Measurements from ENCODE around the gene EAPP.
"Not testable (repeated sequence)": the region's sequence is repeated elsewhere in the genome, so short reads cannot be mapped to it uniquely, and the experiment has no call there.

EAPP gene

DNA sequence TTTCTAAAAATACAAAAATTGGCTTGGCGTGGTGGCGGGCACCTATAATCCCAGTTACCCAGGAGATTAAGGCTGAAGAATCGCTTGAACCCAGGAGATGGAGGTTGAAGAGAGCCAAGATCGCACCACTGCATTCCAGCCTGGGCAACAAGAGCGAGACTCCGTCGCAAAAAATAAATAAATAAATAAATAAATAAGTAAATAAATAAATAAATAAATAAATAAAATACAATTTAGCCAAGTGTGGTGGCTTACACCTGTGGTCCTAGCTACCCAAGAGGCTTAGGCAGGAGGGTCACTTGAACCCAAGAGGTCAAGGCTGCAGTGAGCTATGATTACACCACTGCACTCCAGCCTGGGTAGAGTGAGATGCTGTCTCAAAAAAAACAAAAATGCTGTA is 51.0 kb downstream of the EAPP start:
- in situ Hi-C loops (cut with MboI; ENCODE audit: low sequenced_read_pairs) = no loop called here

DNA sequence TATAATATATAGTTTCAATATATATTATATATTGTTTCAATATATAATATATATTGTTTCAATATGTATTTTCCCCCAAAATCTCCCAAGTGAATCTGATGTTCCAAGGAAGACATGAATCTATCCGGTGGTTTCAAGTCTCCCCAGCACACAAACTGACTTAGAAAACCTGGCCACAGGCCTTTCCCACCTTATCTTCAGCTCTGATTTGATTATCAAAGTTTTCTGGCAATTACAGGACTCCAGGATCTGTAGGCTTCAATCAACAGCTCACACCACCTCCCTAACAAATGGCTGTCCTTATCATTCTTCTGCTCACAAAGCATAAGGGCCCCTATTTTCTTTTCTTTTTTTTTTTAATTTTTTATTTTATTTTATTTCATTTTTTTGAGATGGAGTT is 54.8 kb downstream of the EAPP start:
- in situ Hi-C loops (cut with MboI; ENCODE audit: low sequenced_read_pairs) = no loop called here

DNA sequence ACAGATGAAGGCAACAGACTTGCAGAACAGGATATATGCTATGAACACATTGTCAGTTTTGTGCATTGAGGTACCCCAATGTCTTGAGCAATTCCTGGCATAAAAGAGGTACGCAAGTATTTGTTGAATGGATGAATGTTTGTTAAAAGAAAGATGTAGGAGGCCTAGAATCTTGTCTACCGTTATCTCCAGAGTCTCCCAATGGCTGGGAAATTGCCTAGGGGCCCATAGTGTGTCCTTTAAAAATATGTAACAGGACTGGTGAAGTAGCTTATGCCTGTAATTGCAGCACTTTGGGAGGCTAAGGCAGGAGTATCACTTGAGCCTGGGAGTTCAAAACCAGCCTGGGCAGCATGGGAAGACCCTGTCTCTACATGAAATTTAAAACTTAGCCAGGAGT is 57.0 kb downstream of the EAPP start:
- in situ Hi-C loops (cut with MboI; ENCODE audit: low sequenced_read_pairs) = no loop called here

DNA sequence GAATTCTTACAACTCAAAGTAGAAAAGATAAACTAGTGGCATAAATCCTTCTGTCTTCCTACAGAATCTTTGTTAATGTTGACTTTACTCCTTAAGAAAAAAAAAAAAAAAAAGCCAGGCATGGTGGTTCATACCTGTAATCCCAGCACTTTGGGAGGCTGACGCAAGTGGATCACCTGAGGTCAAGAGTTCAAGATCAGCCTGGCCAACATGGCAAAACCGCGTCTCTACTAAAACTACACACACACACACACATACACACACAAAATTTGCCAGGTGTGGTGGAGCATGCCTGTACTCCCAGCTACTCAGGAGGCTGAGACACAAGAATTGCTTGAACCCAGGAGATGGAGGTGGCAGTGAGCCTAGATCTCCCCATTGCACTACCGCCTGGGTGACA is 59.8 kb downstream of the EAPP start:
- in situ Hi-C loops (cut with MboI; ENCODE audit: low sequenced_read_pairs) = no loop called here

DNA sequence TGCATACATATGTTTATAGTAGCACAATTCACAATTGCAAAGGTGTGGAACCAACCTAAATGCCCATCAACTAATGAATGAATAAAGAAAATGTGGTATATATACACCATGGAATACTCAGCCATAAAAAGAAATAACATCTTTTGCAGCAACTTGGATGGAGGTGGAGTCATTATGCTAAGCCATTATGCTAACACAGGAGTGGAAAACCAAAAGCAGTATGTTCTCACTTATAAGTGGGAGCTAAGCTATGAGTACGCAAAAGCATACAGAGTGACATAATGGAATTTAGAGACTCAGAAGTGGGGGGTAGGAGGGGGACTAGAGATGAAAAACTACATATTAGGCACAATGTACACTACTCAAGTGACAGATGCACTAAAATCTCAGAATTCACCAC is 61.2 kb downstream of the EAPP start:
- in situ Hi-C loops (cut with MboI; ENCODE audit: low sequenced_read_pairs) = no loop called here

DNA sequence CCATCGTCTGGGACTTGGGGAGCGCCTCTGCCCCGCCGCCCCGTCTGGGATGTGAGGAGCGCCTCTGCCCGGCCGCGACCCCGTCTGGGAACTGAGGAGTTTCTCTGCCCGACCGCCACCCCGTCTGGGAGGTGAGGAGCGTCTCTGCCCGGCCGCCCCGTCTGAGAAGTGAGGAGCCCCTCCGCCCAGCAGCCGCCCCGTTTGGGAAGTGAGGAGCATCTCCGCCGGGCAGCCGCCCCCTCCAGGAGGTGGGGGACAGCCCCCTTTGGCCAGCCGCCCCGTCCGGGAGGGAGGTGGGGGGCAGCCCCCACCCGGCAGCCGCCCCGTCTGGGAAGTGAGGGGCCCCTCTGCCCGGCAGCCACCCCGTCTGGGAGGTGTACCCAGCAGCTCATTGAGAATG is 63.5 kb downstream of the EAPP start:
- in situ Hi-C loops (cut with MboI; ENCODE audit: low sequenced_read_pairs) = not testable (repeated sequence)

DNA sequence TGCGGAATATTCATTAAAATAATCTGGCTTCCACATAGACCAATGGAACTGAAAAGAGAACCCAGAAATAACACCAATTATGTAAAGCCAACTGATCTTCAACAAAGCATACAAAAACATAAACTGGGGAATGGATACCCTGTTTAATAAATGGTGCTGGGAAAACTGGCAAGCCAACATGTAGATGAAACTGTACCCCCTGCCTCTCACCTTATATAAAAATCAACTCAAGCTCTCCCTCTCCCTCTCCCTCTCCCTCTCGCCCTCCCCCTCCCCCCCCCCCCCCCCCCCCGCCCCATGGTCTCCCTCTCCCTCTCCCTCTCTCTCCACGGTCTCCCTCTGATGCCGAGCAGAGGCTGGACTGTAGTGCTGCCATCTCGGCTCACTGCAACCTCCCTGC is 64.3 kb downstream of the EAPP start:
- in situ Hi-C loops (cut with MboI; ENCODE audit: low sequenced_read_pairs) = no loop called here

DNA sequence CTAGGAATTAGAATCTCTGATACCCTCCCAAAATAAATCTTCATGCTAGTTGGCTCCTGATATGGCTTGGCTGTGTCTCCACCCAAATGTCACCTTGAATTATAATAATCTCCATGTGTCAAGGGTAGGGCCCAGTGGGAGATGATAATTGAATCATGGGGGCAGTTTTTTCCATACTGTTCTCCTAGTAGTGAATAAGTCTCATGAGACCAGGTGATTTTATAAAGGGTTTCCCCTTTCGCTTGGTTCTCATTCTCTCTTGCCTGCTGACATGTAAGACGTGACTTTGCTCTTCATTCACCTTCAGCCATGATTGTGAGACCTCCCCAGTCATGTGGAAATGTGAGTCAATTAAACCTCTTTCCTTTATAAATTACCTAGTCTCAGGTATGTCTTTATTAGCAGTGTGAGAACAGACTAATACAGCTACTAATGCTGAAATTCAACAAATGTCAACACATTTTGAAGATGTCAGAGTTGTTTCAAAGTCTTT is 65.3 kb downstream of the EAPP start:
- in situ Hi-C loops (cut with MboI; ENCODE audit: low sequenced_read_pairs) = no loop called here

DNA sequence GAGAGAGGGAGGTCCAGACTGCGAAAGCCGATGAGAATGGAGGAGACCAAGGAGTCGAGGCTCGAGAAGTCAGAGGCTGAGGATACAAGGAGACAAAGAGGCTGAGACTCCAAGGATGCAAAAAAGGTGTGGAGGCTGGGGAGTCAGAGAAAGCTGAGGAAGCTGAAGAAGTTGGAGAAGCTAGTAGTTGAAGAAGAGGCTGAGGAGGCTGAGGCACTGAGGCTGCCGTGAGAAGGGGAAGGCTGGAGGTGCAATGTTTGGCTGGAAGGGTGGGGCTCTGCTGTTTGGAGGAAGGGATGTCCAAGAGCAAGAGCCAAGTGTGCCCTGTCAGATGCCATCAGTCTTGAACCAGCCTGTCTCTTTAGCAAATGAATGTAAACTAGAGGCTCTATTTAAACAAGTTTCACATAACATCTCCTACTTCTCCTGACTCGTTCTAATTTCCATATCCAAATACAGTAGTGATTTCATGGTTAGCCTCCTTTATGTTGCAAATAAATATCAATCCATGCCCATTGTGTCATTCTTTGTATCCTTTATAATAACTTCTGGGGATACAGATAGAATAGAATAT is 66.7 kb downstream of the EAPP start:
- in situ Hi-C loops (cut with MboI; ENCODE audit: low sequenced_read_pairs) = no loop called here

DNA sequence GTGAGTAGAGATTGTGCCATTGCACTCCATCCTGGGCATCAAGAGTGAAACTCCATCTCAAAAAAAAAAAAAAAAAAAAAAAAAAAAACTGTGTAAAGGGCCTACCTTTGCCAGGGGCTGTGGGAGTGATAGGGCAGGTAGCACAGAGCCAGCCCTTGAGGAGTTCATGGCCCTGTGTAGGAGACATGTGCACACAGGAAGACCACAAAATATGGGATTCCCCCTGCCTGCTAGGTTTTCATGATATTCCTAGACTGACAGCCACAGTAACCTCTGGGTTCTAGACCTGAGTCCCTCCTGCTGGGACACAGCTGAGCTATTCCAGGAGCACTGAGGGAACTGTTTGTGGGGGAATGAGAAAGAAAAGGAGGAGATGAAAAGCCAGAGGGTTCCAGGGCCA is 69.2 kb downstream of the EAPP start:
- in situ Hi-C loops (cut with MboI; ENCODE audit: low sequenced_read_pairs) = no loop called here

DNA sequence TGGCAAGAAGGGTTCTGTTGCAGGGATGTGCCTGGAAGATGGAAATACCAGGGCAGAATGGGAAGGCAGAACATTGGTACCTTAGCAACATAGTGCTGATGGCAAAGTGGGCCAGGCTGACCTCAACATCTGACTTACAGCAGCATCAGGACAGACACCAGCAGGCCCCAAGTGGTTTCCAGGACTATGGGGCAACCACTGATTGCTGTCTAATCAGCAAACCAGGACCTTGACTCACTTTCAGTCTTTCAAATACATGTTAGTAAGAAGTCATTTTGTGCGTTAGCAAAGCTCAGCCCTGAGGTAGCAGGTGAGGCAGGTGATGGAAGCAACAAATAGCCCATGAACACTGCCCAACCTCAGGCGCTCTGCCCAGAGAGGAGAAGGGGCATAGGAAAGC is 72.8 kb downstream of the EAPP start:
- in situ Hi-C loops (cut with MboI; ENCODE audit: low sequenced_read_pairs) = no loop called here
